Parietal lobe (tissue), 2 donors: Measurements from ENCODE around the gene C1QTNF6. TPM values are rescaled to one million over a fixed set of nuclear protein-coding genes. Genes with fewer than 3 reads are reported as not detected.

Experiments
- small RNA-seq: library from RNA; depleted of rRNA; stranded (forward); fragments of <200 nt; gene quantifications from one replicate; pipeline ENCODE3, GENCODE V24; 2014; ENCODE audit warnings: low replicate concordance
- total RNA-seq: library from RNA; depleted of rRNA; stranded (reverse); fragments of >200 nt; gene quantifications from one replicate; pipeline ENCODE4 v1.2.3, GENCODE V29; 2014

The C1QTNF6 gene
- 8.8 TPM for total RNA-seq

DNA sequence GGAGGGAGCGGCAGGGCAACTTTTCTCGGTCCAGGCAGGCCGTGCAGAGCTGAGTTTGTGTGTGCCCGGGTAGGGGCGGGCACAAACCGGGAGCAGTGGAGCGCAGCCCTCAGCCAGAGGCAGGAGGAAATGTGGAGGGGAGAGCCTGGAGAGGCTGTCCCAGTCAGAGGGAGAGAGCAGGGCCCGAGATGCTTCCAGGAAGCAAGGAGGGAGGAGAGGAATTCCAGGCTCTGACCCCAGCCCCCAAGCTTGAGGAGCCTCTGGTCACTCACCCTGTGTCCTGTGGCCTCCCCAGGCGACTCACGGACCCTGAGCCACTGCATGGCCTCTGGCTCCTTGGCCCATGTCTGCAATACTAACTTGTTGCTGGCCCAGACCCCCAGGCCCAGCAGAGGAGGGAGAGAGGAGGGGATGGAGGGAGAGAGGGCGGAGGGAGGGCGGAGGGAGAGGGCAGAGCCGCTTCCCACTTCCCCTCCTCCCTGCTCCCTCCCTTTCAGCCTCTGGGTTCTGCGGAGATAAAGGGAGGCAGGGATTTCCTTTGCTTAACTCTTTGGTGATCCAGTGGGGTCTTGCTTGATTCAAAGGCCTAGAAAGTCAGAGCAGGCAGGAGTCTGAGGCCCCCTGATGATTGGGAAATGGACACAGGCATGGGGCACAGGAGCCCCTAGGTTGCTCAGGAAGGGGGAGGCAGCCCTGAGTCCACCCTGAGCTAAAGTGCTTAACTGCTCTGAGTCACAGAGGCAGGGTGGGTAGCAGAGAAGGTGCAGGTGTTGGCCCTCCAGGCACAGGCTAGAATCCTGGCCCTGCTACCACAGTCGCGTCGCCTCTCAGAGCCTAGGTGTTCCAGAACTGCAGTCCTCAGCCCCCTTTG lies at the start of gene C1QTNF6:
C1QTNF6 (minus strand) TSS at position 357 of the 871 bp plus-strand sequence; CDS start at position 323, 34 bp downstream.

DNA sequence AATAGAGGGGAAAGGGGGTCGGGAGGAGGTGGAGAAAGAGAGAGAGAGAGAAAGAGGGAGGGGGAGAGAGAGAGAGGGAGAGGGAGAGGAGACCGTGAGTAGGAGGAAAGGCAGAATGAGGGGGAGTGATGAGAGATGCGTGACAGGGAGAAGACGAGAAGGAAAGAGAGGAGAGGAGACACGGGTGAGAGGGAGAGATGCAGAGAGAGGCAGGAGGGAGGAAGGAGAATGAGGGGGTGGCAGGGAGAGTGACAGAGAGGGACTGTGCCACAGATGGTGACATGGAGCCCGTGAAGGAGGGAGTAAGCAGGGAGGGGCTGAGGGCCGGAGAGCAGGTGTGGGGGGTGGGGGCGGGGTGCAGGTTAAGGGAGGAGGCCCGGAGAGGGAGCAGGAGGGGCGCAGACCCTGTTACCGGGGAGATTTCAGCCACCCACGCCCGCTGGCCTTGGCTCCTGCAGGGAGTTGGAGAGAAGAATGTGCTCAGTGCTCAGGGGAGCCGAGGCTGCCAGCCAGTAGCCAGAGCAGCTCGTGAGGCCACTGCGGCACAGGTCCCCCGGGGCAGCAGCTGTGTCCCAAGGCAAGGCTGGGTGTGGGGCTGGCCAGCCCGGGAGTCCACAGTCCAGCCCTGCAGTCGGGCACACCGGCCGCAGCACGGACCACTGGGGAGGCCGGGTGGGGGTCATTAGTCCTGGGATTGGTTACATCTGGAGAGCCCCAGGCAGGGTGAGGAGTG lies 24.3 kb upstream of the C1QTNF6 start, which contains the start of gene SSTR3:
SSTR3 (minus strand) TSS at position 304 of the 733 bp plus-strand sequence. CDS start 4,674 bp downstream, outside the sequence.

Small RNA genes lying within 50 kb of the gene (small RNA-seq; reads per million reads assigned to genes)
- not detected for gene Z82188.1

Other genes starting within 250 kb of the C1QTNF6 start
- gene TST, start 168.8 kb downstream of the C1QTNF6 start, total RNA-seq = 5.0 TPM
- gene MPST, start 168.5 kb downstream of the C1QTNF6 start, total RNA-seq = 24.1 TPM
- gene KCTD17, start 136.5 kb downstream of the C1QTNF6 start, total RNA-seq = 28.8 TPM
- gene TMPRSS6, start 78.5 kb downstream of the C1QTNF6 start, total RNA-seq = not detected
- not detected for gene IL2RB, start 38.3 kb downstream of the C1QTNF6 start, total RNA-seq
- gene SSTR3, start 24.2 kb upstream of the C1QTNF6 start, total RNA-seq = 0.31 TPM
- not detected for gene RAC2, start 56.0 kb upstream of the C1QTNF6 start, total RNA-seq
- gene CYTH4, start 94.3 kb upstream of the C1QTNF6 start, total RNA-seq = 1.3 TPM
- 21.9 TPM for gene ELFN2, start 239.2 kb upstream of the C1QTNF6 start, total RNA-seq